Measurements from ENCODE around the gene COL19A1.

DNA sequence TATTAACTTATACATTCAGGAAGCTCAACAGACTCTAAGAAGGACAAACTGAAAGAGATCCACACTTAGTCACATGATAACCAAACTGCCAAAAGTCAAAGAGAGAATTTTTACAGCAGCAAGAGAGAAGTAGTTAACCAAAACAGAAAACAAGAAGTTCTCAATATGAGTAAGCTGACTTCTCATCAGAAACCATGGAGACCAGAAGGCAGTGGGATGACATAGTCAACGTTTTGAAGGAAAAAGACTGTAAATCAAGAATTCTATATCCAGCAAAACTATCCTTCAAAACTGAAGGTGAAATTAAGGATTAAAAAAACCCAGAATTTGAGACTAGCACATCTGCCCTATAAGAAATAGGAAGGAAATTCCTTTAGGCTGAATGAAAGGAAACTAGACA is 60.4 kb downstream of the COL19A1 start:
- no peak for TF ChIP-seq POLR2A (IDR thresholded peaks at IDR 0.05)
- TF ChIP-seq CTCF (IDR thresholded peaks at IDR 0.05): no peak
